Neural cell (in vitro differentiated cells): ENCODE results near the gene RPLP1. TPM values are rescaled to one million over a fixed set of nuclear protein-coding genes. Genes with fewer than 3 reads are reported as not detected.
A peak's percentile ranks its signal among the peaks of the same experiment; 100 is the strongest.

Source experiments
- H2AFZ ChIP-seq: fragments of 200-600, 300-800 bp; sonication (generic), shearing (Covaris generic); 2 replicates; pipeline ENCODE4 v1.6.0; 2014; ENCODE audit warnings: low read depth, mild to moderate bottlenecking, antibody characterized with exemption, low read length, moderate library complexity
- H3F3A ChIP-seq: fragments of 200-600 bp; shearing (Covaris generic); 2 replicates; pipeline ENCODE4 v1.6.1; 2016; ENCODE audit warnings: mild to moderate bottlenecking, moderate library complexity, mixed read lengths, antibody characterized with exemption, low read length; ENCODE audit not compliant: insufficient read depth, poor library complexity, severe bottlenecking
- H3K27ac ChIP-seq: fragments of 200-600, 300-800 bp; sonication (generic), shearing (Covaris generic); 2 replicates; pipeline ENCODE4 v1.5.1; 2014; ENCODE audit warnings: mild to moderate bottlenecking, low read length, moderate library complexity
- H3K27me3 ChIP-seq: fragments of 300-800, 200-600 bp; sonication (generic), shearing (Covaris generic); 2 replicates; pipeline ENCODE4 v1.6.0; 2014; ENCODE audit warnings: mild to moderate bottlenecking, low read depth, low read length, moderate library complexity; ENCODE audit not compliant: insufficient read depth
- H3K36me3 ChIP-seq: fragments of 300-800, 200-600 bp; sonication (generic), shearing (Covaris generic); 2 replicates; pipeline ENCODE4 v1.5.1; 2014; ENCODE audit warnings: mild to moderate bottlenecking, antibody characterized with exemption, low read length, moderate library complexity; ENCODE audit not compliant: insufficient read depth
- H3K4me2 ChIP-seq: fragments of 300-800, 200-600 bp; sonication (generic), shearing (Covaris generic); 2 replicates; pipeline ENCODE4 v1.6.0; 2014; ENCODE audit warnings: mild to moderate bottlenecking, low read length
- H3K4me3 ChIP-seq: fragments of 300-800, 200-600 bp; sonication (generic), shearing (Covaris generic); 2 replicates; pipeline ENCODE4 v1.5.1; 2014; ENCODE audit warnings: mild to moderate bottlenecking, low read length, moderate library complexity
- H3K79me2 ChIP-seq: fragments of 200-600 bp; shearing (Covaris generic); replicated peaks from 2 replicates; pipeline ENCODE4 v1.6.0; 2014; ENCODE audit warnings: mild to moderate bottlenecking, low read length, moderate library complexity; ENCODE audit not compliant: insufficient read depth
- H3K9ac ChIP-seq: fragments of 300-800, 200-600 bp; sonication (generic), shearing (Covaris generic); 2 replicates; pipeline ENCODE4 v1.6.1; 2016; ENCODE audit warnings: mild to moderate bottlenecking, low read length, mixed read lengths
- H3K9me2 ChIP-seq: fragments of 200-600 bp; shearing (Covaris generic); 2 replicates; pipeline ENCODE4 v1.6.1; 2016; ENCODE audit warnings: mild to moderate bottlenecking, low read length, mixed read lengths; ENCODE audit not compliant: insufficient read depth
- H3K9me3 ChIP-seq: fragments of 200-600, 300-800 bp; sonication (generic), shearing (Covaris generic); 2 replicates; pipeline ENCODE4 v1.6.1; 2016; ENCODE audit warnings: mild to moderate bottlenecking, mixed run types, low read length, moderate library complexity, mixed read lengths
- H4K20me1 ChIP-seq: fragments of 200-600 bp; shearing (Covaris generic); 2 replicates; pipeline ENCODE4 v1.6.1; 2016; ENCODE audit warnings: mild to moderate bottlenecking, mixed run types; ENCODE audit not compliant: insufficient read depth
- CTCF ChIP-seq: fragments of 450-650 bp; IDR thresholded peaks from 2 replicates; pipeline ENCODE4 v1.5.1; 2014; ENCODE audit warnings: antibody characterized with exemption, mild to moderate bottlenecking, moderate library complexity; ENCODE audit not compliant: poor library complexity, severe bottlenecking
- EP300 ChIP-seq: fragments of 450-650 bp; conservative IDR thresholded peaks from 2 replicates; pipeline ENCODE4 v1.6.1; 2014; ENCODE audit warnings: antibody characterized with exemption, mild to moderate bottlenecking, moderate library complexity; ENCODE audit not compliant: poor library complexity, severe bottlenecking
- EZH2 ChIP-seq: fragments of 200-600, 300-800 bp; shearing (Covaris generic), sonication (generic); IDR thresholded peaks from 2 replicates; pipeline ENCODE4 v1.6.1; 2014; ENCODE audit warnings: antibody characterized with exemption, low read length, borderline replicate concordance, mild to moderate bottlenecking; ENCODE audit not compliant: insufficient read depth, poor library complexity, severe bottlenecking
- MXI1 ChIP-seq: fragments of 450-650 bp; conservative IDR thresholded peaks from 2 replicates; pipeline ENCODE4 v1.6.1; 2014; ENCODE audit warnings: antibody characterized with exemption, mild to moderate bottlenecking; ENCODE audit not compliant: poor library complexity, severe bottlenecking
- POLR2AphosphoS5 ChIP-seq: IDR thresholded peaks from 2 replicates; pipeline ENCODE4 v1.6.1; 2012
- RAD21 ChIP-seq: fragments of 450-650 bp; conservative IDR thresholded peaks from 2 replicates; pipeline ENCODE4 v1.6.1; 2014; ENCODE audit warnings: antibody characterized with exemption, mild to moderate bottlenecking, moderate library complexity
- REST ChIP-seq: IDR thresholded peaks from 2 replicates; pipeline ENCODE4 v1.6.1; 2012; ENCODE audit warnings: borderline replicate concordance
- SMC3 ChIP-seq: fragments of 450-650 bp; conservative IDR thresholded peaks from 2 replicates; pipeline ENCODE4 v1.6.1; 2014; ENCODE audit warnings: antibody characterized with exemption, mild to moderate bottlenecking, moderate library complexity; ENCODE audit not compliant: poor library complexity
- TAF1 ChIP-seq: IDR thresholded peaks from 2 replicates; pipeline ENCODE4 v1.6.1; 2012; ENCODE audit warnings: low read depth
- polyA plus RNA-seq: library from polyadenylated mRNA; depleted of rRNA; stranded (reverse); fragments of >200 nt; gene quantifications from 2 replicates; pipeline ENCODE4 v1.2.3, GENCODE V29; 2014

Gene RPLP1
- polyA plus RNA-seq, 1 donor from 2014 or later = 37.5 TPM

- H3K9me3 ChIP-seq = no peaks in the 10 kb centered on the region
- H3F3A ChIP-seq = no peaks in the 10 kb centered on the region
- no peaks in the 10 kb centered on the region for H4K20me1 ChIP-seq
- no peaks in the 10 kb centered on the region for H3K9me2 ChIP-seq
- H3K27me3 ChIP-seq = no peaks in the 10 kb centered on the region
- no peak overlapping the region for H3K4me2 ChIP-seq
- no peaks in the 10 kb centered on the region for H3K36me3 ChIP-seq
- peaks cover 25% of the 10 kb centered on the region for H3K79me2 ChIP-seq
- TF ChIP-seq EZH2 (no peak), EP300 (no peak), POLR2AphosphoS5 (no peak), MXI1 (no peak), REST (no peak), TAF1 (no peak), SMC3 (no peak)
- no peak overlapping the region for H2AFZ ChIP-seq
- no peak overlapping the region for H3K27ac ChIP-seq
- H3K9ac ChIP-seq = no peak overlapping the region
- H3K4me3 ChIP-seq = no peak overlapping the region
These were observed 1.5 kb upstream of the RPLP1 start for GRCh38 chr15:69450968-69451695.

- TF ChIP-seq SMC3 (no peak), REST (no peak), EZH2 (no peak), CTCF (no peak), POLR2AphosphoS5 (no peak), RAD21 (no peak), EP300 (no peak), MXI1 (no peak), TAF1 (no peak)
- no peaks in the 10 kb centered on the region for H3K36me3 ChIP-seq
- no peaks in the 10 kb centered on the region for H3F3A ChIP-seq
- no peaks in the 10 kb centered on the region for H4K20me1 ChIP-seq
- H3K4me3 ChIP-seq = peak overlapping the region; percentile 98
- H3K4me2 ChIP-seq = peak overlapping the region; percentile 54
- H3K27ac ChIP-seq = no peak overlapping the region
- H3K9ac ChIP-seq = peak overlapping the region; percentile 14
- H3K9me2 ChIP-seq = no peaks in the 10 kb centered on the region
- H3K27me3 ChIP-seq = no peaks in the 10 kb centered on the region
- peaks cover 25% of the 10 kb centered on the region for H3K79me2 ChIP-seq
- H3K9me3 ChIP-seq = no peaks in the 10 kb centered on the region
- H2AFZ ChIP-seq = peak overlapping the region; percentile 62
These were observed 497 bp upstream of the RPLP1 start for GRCh38 chr15:69451951-69452691.
